Motor neuron (in vitro differentiated cells): Measurements from ENCODE around the gene SLC6A7. TPM values are rescaled to one million over a fixed set of nuclear protein-coding genes. Genes with fewer than 3 reads are reported as not detected.

ENCODE experiments used
- ATAC-seq, 8 experiments: fragments of 200-7000 bp; cut with Tn5 transposase; replicated peaks in 6 of 8; 2 replicates each; pipeline ENCODE4 v1.8.0; 2021; ENCODE audit warnings: mild to moderate bottlenecking in 8 of 8, moderate library complexity in 8 of 8
- H3K27ac ChIP-seq, 2 donors: fragments of 250-450 bp; sonication (Bioruptor Pico); 2 replicates each; pipeline ENCODE4 v1.9.0; 2021; ENCODE audit warnings: antibody characterized with exemption in 2 of 2, mild to moderate bottlenecking in 2 of 2, moderate library complexity in 1 of 2
- H3K4me1 ChIP-seq, 2 donors: fragments of 250-450 bp; sonication (Bioruptor Pico); replicated peaks in 1 of 2; 2 replicates each; pipeline ENCODE4 v1.6.1; 2021; ENCODE audit warnings: antibody characterized with exemption in 2 of 2, mild to moderate bottlenecking in 2 of 2, moderate library complexity in 1 of 2
- H3K4me3 ChIP-seq, 5 donors: fragments of 250-450 bp; sonication (Bioruptor Pico); 2 replicates each; pipeline ENCODE4 v1.9.0; 2021; ENCODE audit warnings: antibody characterized with exemption in 5 of 5, mild to moderate bottlenecking in 5 of 5, moderate library complexity in 4 of 5
- WGBS, 10 experiments: fragments of 450-650 bp; shearing (Covaris generic); methylation state at CpG; one replicate each; pipeline ENCODE4 v1.0.0; 2022; 5-methylcytosine and 5-hydroxymethylcytosine counted together
- in situ Hi-C, 9 experiments: fragments of 400-800 bp; cut with MboI; loops; one replicate each; pipeline ENCODE4 v1.15.0; 2021; ENCODE audit warnings: low sequenced_read_pairs in 9 of 9, low pct_unique_long_range_greater_than_20kb in 2 of 9; ENCODE audit not compliant: unreplicated experiment in 9 of 9
- total RNA-seq, 8 experiments: library from RNA; unstranded; fragments of 300-600 nt; gene quantifications; 2 replicates each; pipeline versions ENCODE4 v1.2.3 to v1.2.4, GENCODE V29; 2022

Gene SLC6A7
- total RNA-seq, 8 experiments from 2014 or later, result 0.07 to 1.9 (median 0.14) TPM; not detected in 1

DNA sequence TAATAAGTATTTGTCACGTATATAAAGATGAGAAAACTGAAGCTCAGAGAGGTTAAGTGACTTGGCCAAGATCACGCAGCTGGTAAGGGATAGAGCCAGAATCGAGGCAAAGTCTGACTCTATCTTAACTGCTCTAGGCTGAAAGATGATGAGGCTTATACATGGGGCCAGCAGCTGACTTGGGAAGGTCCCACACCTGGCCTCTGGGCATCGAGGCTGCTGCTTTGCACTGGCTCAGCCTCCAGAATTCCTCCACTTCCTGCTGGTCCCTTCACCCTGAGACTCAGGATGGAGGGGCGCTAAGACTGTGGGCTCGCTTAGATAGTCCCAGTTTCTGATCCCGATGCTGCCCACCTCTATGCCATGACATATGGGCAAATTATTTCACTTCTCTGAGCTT lies 64.5 kb downstream of the SLC6A7 start:
- H3K4me1 ChIP-seq, result peaks cover 27 to 33% of the 10 kb centered on the region in 2 donors
- ATAC-seq, result no peak
- in situ Hi-C loops, result loop anchor here in 1 of 9 experiments (25.0 kb wide), 1 partner anchor 108 kb away; the partner anchor contains the start of gene TCOF1
- H3K4me3 ChIP-seq, result no peak overlapping the region
- H3K27ac ChIP-seq, result no peak overlapping the region
- 60 to 100% (median 88%) methylated on average over 1 to 6 of the region's 7 CpGs; no CpG with 5 or more reads in 2 of the 10 experiments for WGBS, 10 experiments

DNA sequence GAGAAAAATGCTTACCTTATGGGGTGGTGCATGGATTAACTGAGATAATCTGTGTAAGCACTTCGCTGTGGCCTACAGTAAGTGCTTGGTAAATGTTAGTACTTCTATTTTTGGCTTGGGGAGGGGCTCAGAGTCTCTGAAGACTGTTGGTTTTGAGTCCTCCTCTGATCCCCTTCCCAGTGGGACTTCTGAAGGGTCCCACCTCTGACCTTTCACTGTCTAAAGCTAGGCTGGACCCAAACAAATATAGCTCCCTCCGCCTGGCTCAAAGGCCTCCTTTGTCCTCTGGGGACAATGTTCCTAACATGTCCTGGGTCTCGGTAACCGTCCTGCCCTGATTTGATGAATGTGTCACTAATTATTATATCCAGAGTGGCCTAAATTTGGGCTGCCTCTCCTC lies 64.9 kb downstream of the SLC6A7 start:
- Histone ChIP-seq H3K4me3 (no peak overlapping the region), H3K27ac (peak overlapping the region in 1 of 2 donors; percentile 27), H3K4me1 (peaks cover 27 to 33% of the 10 kb centered on the region in 2 donors)
- 30 to 60% methylated on average over 1 to 2 of the region's 4 CpGs; no CpG with 5 or more reads in 8 of the 10 experiments for WGBS, 10 experiments
- in situ Hi-C loops, result loop anchor here in 1 of 9 experiments (25.0 kb wide), 1 partner anchor 108 kb away; the partner anchor contains the start of gene TCOF1
- no peak for ATAC-seq

DNA sequence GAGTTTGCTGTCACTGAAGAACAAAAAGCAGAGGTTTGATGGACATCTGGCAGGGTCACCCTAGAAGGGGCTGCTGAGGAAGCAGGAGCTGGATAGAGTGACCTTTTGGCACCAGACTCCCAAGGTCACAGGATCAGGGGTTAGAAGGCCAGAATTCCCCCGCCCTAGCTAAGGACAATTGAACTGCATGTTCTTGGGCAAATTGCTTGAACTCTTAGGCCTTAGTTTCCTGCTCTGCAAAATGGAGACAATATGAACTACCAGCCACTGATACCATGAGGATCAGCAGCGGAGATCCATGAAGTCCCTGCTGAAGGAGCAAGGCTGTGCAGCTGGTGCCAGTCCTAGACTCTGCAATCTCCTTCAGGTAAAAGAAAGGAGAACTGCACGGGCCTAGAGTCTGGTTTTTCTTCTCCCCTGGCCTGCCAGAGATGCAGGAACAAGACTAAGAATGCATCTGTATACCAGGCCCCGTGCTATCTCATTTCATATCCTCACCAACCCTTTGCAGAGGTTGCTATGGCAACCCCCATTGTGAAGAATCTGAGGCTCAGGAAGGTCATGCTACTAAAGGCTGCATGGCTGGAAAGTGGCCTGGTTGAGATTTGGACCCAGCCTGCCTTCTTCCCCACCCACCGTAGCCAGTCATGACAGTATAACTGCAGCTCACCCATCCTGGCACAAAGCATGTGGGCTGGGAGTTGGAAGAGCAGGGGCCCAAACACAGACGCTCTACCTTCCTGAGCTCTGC lies 66.0 kb downstream of the SLC6A7 start:
- Histone ChIP-seq H3K27ac (peak overlapping the region in 1 of 2 donors; percentile 49), H3K4me1 (peaks cover 27 to 33% of the 10 kb centered on the region in 2 donors), H3K4me3 (no peak overlapping the region)
- 7 to 71% (median 44%) methylated on average over 2 to 4 of the region's 6 CpGs; no CpG with 5 or more reads in 4 of the 10 experiments for WGBS, 10 experiments
- in situ Hi-C loops, result loop anchor here in 1 of 9 experiments (25.0 kb wide), 1 partner anchor 106 kb away; the partner anchor contains the start of gene TCOF1
- peak in 6 of 8 experiments; percentile 11 to 92 (median 84) for ATAC-seq

DNA sequence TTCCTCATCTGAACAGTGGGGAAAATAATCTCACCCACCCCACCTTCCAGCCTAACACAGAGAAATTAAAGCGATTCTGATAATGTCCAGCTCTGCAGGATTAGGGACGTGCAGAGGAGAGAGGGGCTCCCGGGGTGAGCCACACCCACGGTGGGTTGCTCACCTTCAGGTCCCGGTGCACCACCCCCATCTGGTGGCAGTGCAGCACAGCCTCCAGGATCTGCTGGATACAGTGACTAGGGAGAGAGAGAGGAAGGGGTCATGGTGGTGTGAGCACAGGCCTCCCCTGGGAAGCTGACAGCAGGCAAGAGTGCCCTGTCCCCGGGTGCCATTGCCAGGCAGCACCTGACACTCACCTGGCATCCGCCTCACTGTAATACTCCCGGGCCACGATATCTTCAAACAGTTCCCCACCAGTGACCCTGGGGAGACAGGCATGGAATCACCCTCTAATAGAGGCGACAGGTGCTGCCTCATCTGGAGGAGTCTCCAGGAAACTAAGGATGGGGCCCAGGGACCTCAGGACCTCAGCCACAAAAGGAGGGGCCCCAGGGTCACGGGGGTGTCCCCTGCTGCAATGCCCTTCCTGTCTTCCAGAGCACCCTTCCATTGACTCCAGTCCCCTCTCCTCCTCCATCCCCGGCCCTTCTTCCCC lies 66.7 kb downstream of the SLC6A7 start:
- 20 to 82% (median 54%) methylated on average over 2 to 4 of the region's 12 CpGs; no CpG with 5 or more reads in 4 of the 10 experiments for WGBS, 10 experiments
- in situ Hi-C loops, result loop anchor here in 1 of 9 experiments (25.0 kb wide), 1 partner anchor 106 kb away; the partner anchor contains the start of gene TCOF1
- peak overlapping the region in 1 of 2 donors; percentile 49 for H3K27ac ChIP-seq
- H3K4me3 ChIP-seq, result no peak overlapping the region
- ATAC-seq, result peak in 6 of 8 experiments; percentile 35 to 73 (median 53)
- peaks cover 27 to 33% of the 10 kb centered on the region in 2 donors for H3K4me1 ChIP-seq

DNA sequence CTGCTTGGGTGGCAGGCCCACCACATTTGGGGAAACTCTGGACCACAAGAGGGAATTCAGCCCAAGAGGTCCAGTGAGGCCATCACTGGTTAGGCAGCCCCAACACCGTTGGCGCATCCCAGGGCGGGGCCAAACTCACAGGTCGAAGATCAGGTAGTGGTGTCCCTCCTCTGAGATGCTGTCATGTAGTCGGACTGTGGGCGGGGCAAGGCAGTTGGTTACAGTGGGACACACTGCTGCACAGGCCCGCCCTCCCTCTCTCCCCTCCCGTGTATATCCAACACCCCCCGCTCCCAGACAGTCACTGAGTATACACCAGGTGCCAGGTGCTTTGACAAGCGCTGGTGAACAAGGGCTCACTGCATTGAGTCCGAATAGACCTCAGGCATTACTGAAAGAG lies 67.6 kb downstream of the SLC6A7 start:
- Histone ChIP-seq H3K4me3 (no peak overlapping the region), H3K27ac (no peak overlapping the region), H3K4me1 (peaks cover 27 to 33% of the 10 kb centered on the region in 2 donors)
- no peak for ATAC-seq
- WGBS, 10 experiments, result 50 to 89% (median 77%) methylated on average over 1 to 4 of the region's 11 CpGs; no CpG with 5 or more reads in 6 of the 10 experiments
- in situ Hi-C loops, result loop anchor here in 1 of 9 experiments (25.0 kb wide), 1 partner anchor 105 kb away; the partner anchor contains the start of gene TCOF1

DNA sequence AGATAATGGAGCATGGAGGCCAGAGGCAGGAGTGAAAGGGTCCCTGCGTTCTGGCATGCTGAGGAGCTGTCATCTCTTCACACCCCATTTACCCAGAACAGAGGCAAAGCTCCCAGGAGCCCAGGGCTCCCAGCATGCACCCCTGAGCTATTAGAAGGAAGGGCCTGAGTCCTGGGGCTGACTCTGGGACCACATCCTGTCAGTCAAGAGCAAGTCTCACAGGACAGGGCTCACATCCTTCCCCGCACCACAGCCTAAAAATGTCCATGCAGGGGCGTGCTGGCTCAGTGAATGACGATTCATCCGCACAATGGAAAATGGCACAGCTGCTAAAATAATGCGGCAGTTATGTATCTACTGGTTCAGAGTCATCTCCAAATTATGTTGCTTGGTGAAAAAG lies 68.3 kb downstream of the SLC6A7 start:
- H3K4me1 ChIP-seq, result peaks cover 30 to 37% of the 10 kb centered on the region in 2 donors
- no peak overlapping the region for H3K4me3 ChIP-seq
- no peak overlapping the region for H3K27ac ChIP-seq
- ATAC-seq, result peak in 4 of 8 experiments; percentile 59 to 85 (median 72)
- WGBS, 10 experiments, result 40 to 87% (median 54%) methylated on average over 1 to 5 of the region's 6 CpGs; no CpG with 5 or more reads in 3 of the 10 experiments
- in situ Hi-C loops, result loop anchor here in 1 of 9 experiments (25.0 kb wide), 1 partner anchor 104 kb away; the partner anchor contains the start of gene TCOF1

Other genes with a start within 250 kb of the SLC6A7 start
- under 1 TPM in 7 of 8 experiments, not detected in 1; 0.07 to 0.85 (median 0.27) TPM for gene PDE6A, start 245.3 kb upstream of the SLC6A7 start, total RNA-seq
- 10 to 100 TPM in 2 of 8 experiments, 1 to 10 TPM in 6; 6.9 to 17.0 (median 8.1) TPM for gene SLC26A2, start 229.3 kb upstream of the SLC6A7 start, total RNA-seq
- gene TIGD6, start 189.4 kb upstream of the SLC6A7 start, total RNA-seq, result 1 to 10 TPM; 3.9 to 7.3 (median 5.9) TPM
- gene HMGXB3, start 189.3 kb upstream of the SLC6A7 start, total RNA-seq, result 10 to 100 TPM; 16.2 to 46.4 (median 26.1) TPM
- gene CSF1R, start 103.5 kb upstream of the SLC6A7 start, total RNA-seq, result under 1 TPM; 0.16 to 0.94 (median 0.53) TPM
- 10 to 100 TPM in 3 of 8 experiments, 1 to 10 TPM in 4, under 1 TPM in 1; 0.38 to 42.4 (median 4.6) TPM for gene PDGFRB, start 34.2 kb upstream of the SLC6A7 start, total RNA-seq
- under 1 TPM in 6 of 8 experiments, not detected in 2; 0.05 to 0.84 (median 0.36) TPM for gene CDX1, start 23.3 kb upstream of the SLC6A7 start, total RNA-seq
- gene CAMK2A, start 99.7 kb downstream of the SLC6A7 start, total RNA-seq, result 1 to 10 TPM in 5 of 8 experiments, under 1 TPM in 3; 0.13 to 5.6 (median 2.7) TPM
- gene ARSI, start 112.8 kb downstream of the SLC6A7 start, total RNA-seq, result 1 to 10 TPM in 3 of 8 experiments, under 1 TPM in 4, not detected in 1; 0.21 to 3.4 (median 0.49) TPM
- 10 to 100 TPM; 10.9 to 51.4 (median 17.9) TPM for gene TCOF1, start 167.6 kb downstream of the SLC6A7 start, total RNA-seq
- 1 to 10 TPM in 5 of 8 experiments, under 1 TPM in 2, not detected in 1; 0.36 to 3.3 (median 1.7) TPM for gene CD74, start 222.8 kb downstream of the SLC6A7 start, total RNA-seq